Inflammatory macrophage (primary cell): Measurements from ENCODE around the gene SLC25A12.
A peak's percentile ranks its signal among the peaks of the same experiment; 100 is the strongest.

ENCODE experiments used
- DNase-seq, 2 donors: peaks; one replicate each; pipeline ENCODE4 v3.0.0-alpha.2; 2020 to 2022

The SLC25A12 gene

GRCh38 chr2:171889333-171889732 is 4.7 kb downstream of the SLC25A12 start:
- DNase-seq, result no peak

GRCh38 chr2:171883275-171883893 is 10.7 kb downstream of the SLC25A12 start:
- no peak for DNase-seq

GRCh38 chr2:171882089-171882769 is 11.8 kb downstream of the SLC25A12 start:
- no peak for DNase-seq

GRCh38 chr2:171880774-171881173 is 13.3 kb downstream of the SLC25A12 start:
- no peak for DNase-seq

GRCh38 chr2:171879865-171880264 is 14.2 kb downstream of the SLC25A12 start:
- DNase-seq, result no peak

GRCh38 chr2:171878481-171878993 is 15.5 kb downstream of the SLC25A12 start:
- DNase-seq, result no peak

- no peak for DNase-seq
These were observed 19.1 kb downstream of the SLC25A12 start for GRCh38 chr2:171874963-171875362.

GRCh38 chr2:171874517-171874916 is 19.5 kb downstream of the SLC25A12 start:
- no peak for DNase-seq

- no peak for DNase-seq
These were observed 29.6 kb downstream of the SLC25A12 start for GRCh38 chr2:171864357-171864985.

- no peak for DNase-seq
These were observed 31.5 kb downstream of the SLC25A12 start for GRCh38 chr2:171862501-171862900.

- no peak for DNase-seq
These were observed 35.6 kb downstream of the SLC25A12 start for GRCh38 chr2:171858397-171858958.

GRCh38 chr2:171855401-171855800 is 38.6 kb downstream of the SLC25A12 start:
- DNase-seq, result no peak

- no peak for DNase-seq
These were observed 41.6 kb downstream of the SLC25A12 start for GRCh38 chr2:171852366-171852888.

GRCh38 chr2:171847627-171848026 is 46.4 kb downstream of the SLC25A12 start:
- peak; percentile 6 to 24 for DNase-seq

- peak in 1 of 2 donors; percentile 29 for DNase-seq
These were observed 47.1 kb downstream of the SLC25A12 start for GRCh38 chr2:171846894-171847293.

- DNase-seq, result no peak
These were observed 52.0 kb downstream of the SLC25A12 start for GRCh38 chr2:171841996-171842395.

GRCh38 chr2:171837736-171838135 is 56.3 kb downstream of the SLC25A12 start:
- DNase-seq, result no peak

GRCh38 chr2:171836146-171836910 is 57.7 kb downstream of the SLC25A12 start:
- no peak for DNase-seq

GRCh38 chr2:171835386-171835785 is 58.7 kb downstream of the SLC25A12 start:
- DNase-seq, result no peak

GRCh38 chr2:171834286-171834685 is 59.8 kb downstream of the SLC25A12 start:
- no peak for DNase-seq

GRCh38 chr2:171832489-171832888 is 61.6 kb downstream of the SLC25A12 start:
- no peak for DNase-seq

- DNase-seq, result no peak
These were observed 64.0 kb downstream of the SLC25A12 start for GRCh38 chr2:171830039-171830438.
